Measurements from ENCODE around the gene DBR1. TPM values are rescaled to one million over a fixed set of nuclear protein-coding genes. Genes with fewer than 3 reads are reported as not detected.

DBR1 gene
- total and polyA plus RNA-seq, 4 donors = 3.2 to 11.0 (median 5.6) TPM

GRCh38 chr3:138203938-138204337 is 29.2 kb upstream of the DBR1 start:
- Histone ChIP-seq H3K4me3 (ENCODE audit: low read depth in 1 of 3, low read length in 3 of 3) (no peak overlapping the region), H3K27me3 (ENCODE audit: control insufficient read depth in 4 of 4, insufficient read depth in 4 of 4, low read length in 3 of 4) (no peaks in the 10 kb centered on the region), H3K9ac (ENCODE audit: low read depth in 1 of 2, low read length in 2 of 2) (no peak overlapping the region), H3K9me3 (ENCODE audit: control insufficient read depth in 4 of 4, low read length in 3 of 4) (no peaks in the 10 kb centered on the region), H3K36me3 (ENCODE audit: control insufficient read depth in 4 of 4, insufficient read depth in 3 of 4, low read depth in 1 of 4, low read length in 3 of 4) (no peaks in the 10 kb centered on the region), H3K27ac (ENCODE audit: low read depth in 1 of 2, low read length in 2 of 2) (no peak overlapping the region), H3K4me1 (ENCODE audit: control insufficient read depth in 4 of 4, insufficient read depth in 4 of 4, low read length in 3 of 4) (peaks cover 0 to 3% (median 0%) of the 10 kb centered on the region in 4 donors)
- no peak for DNase-seq (ENCODE audit: low spot score)
- WGBS = 96% methylated on average over 4 of the region's 4 CpGs
- no peak for TF ChIP-seq GABPA (IDR thresholded peaks at IDR 0.05 in 1 of 2, conservative IDR thresholded peaks at IDR 0.05 in 1 of 2)
- TF ChIP-seq RXRA (IDR thresholded peaks at IDR 0.05) = no peak
- TF ChIP-seq, protein P1, sequence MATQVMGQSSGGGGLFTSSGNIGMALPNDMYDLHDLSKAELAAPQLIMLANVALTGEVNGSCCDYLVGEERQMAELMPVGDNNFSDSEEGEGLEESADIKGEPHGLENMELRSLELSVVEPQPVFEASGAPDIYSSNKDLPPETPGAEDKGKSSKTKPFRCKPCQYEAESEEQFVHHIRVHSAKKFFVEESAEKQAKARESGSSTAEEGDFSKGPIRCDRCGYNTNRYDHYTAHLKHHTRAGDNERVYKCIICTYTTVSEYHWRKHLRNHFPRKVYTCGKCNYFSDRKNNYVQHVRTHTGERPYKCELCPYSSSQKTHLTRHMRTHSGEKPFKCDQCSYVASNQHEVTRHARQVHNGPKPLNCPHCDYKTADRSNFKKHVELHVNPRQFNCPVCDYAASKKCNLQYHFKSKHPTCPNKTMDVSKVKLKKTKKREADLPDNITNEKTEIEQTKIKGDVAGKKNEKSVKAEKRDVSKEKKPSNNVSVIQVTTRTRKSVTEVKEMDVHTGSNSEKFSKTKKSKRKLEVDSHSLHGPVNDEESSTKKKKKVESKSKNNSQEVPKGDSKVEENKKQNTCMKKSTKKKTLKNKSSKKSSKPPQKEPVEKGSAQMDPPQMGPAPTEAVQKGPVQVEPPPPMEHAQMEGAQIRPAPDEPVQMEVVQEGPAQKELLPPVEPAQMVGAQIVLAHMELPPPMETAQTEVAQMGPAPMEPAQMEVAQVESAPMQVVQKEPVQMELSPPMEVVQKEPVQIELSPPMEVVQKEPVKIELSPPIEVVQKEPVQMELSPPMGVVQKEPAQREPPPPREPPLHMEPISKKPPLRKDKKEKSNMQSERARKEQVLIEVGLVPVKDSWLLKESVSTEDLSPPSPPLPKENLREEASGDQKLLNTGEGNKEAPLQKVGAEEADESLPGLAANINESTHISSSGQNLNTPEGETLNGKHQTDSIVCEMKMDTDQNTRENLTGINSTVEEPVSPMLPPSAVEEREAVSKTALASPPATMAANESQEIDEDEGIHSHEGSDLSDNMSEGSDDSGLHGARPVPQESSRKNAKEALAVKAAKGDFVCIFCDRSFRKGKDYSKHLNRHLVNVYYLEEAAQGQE (IDR thresholded peaks at IDR 0.05) = no peak
- TF ChIP-seq, protein P2, sequence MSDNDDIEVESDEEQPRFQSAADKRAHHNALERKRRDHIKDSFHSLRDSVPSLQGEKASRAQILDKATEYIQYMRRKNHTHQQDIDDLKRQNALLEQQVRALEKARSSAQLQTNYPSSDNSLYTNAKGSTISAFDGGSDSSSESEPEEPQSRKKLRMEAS (IDR thresholded peaks at IDR 0.05) = no peak
- TF ChIP-seq FOXA1 (IDR thresholded peaks at IDR 0.05) = no peak
- TF ChIP-seq FOXA2 (IDR thresholded peaks at IDR 0.05) = no peak
- TF ChIP-seq SP1 (IDR thresholded peaks at IDR 0.05) = no peak
- TF ChIP-seq HNF4G (IDR thresholded peaks at IDR 0.05) = no peak
- TF ChIP-seq, protein P3, sequence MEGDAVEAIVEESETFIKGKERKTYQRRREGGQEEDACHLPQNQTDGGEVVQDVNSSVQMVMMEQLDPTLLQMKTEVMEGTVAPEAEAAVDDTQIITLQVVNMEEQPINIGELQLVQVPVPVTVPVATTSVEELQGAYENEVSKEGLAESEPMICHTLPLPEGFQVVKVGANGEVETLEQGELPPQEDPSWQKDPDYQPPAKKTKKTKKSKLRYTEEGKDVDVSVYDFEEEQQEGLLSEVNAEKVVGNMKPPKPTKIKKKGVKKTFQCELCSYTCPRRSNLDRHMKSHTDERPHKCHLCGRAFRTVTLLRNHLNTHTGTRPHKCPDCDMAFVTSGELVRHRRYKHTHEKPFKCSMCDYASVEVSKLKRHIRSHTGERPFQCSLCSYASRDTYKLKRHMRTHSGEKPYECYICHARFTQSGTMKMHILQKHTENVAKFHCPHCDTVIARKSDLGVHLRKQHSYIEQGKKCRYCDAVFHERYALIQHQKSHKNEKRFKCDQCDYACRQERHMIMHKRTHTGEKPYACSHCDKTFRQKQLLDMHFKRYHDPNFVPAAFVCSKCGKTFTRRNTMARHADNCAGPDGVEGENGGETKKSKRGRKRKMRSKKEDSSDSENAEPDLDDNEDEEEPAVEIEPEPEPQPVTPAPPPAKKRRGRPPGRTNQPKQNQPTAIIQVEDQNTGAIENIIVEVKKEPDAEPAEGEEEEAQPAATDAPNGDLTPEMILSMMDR (IDR thresholded peaks at IDR 0.05; ENCODE audit: low read depth, low read length, missing input control) = no peak
- TF ChIP-seq RAD21 (IDR thresholded peaks at IDR 0.05) = no peak
- no peak for TF ChIP-seq EGR1 (IDR thresholded peaks at IDR 0.05; ENCODE audit: low read depth in 2 of 2)
- no peak for TF ChIP-seq JUND (IDR thresholded peaks at IDR 0.05)
- TF ChIP-seq, protein P4, sequence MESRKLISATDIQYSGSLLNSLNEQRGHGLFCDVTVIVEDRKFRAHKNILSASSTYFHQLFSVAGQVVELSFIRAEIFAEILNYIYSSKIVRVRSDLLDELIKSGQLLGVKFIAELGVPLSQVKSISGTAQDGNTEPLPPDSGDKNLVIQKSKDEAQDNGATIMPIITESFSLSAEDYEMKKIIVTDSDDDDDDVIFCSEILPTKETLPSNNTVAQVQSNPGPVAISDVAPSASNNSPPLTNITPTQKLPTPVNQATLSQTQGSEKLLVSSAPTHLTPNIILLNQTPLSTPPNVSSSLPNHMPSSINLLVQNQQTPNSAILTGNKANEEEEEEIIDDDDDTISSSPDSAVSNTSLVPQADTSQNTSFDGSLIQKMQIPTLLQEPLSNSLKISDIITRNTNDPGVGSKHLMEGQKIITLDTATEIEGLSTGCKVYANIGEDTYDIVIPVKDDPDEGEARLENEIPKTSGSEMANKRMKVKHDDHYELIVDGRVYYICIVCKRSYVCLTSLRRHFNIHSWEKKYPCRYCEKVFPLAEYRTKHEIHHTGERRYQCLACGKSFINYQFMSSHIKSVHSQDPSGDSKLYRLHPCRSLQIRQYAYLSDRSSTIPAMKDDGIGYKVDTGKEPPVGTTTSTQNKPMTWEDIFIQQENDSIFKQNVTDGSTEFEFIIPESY (IDR thresholded peaks at IDR 0.05) = no peak
- no peak for TF ChIP-seq YY1 (IDR thresholded peaks at IDR 0.05)
- TF ChIP-seq HNF4A (conservative IDR thresholded peaks at IDR 0.05) = no peak
- no peak for TF ChIP-seq ATF3 (IDR thresholded peaks at IDR 0.05)
- TF ChIP-seq NR2F2 (IDR thresholded peaks at IDR 0.05) = no peak
- no peak for TF ChIP-seq TAF1 (conservative IDR thresholded peaks at IDR 0.05)

Data from liver (tissue), 9 donors.